IMR-90 (cell line): Measurements from ENCODE around the gene KLF11. TPM values are rescaled to one million over a fixed set of nuclear protein-coding genes. Genes with fewer than 3 reads are reported as not detected.

Source experiments
- ATAC-seq: fragments of 200-7000 bp; cut with Tn5 transposase; 2 replicates; pipeline ENCODE4 v1.9.1; 2020; ENCODE audit warnings: low read depth, mild to moderate bottlenecking, moderate library complexity
- BruUV-seq: library from RNA; stranded (reverse); fragments of 400-500 nt; replicated peaks from 2 replicates; lab custom pipeline; 2021; lab: Mats Ljungman, UMichigan
- CTCF ChIA-PET: fragments of 300-600 bp; formaldehyde crosslinking; extraction: SDS; loops from one replicate; lab custom pipeline; 2021; ENCODE audit warnings: antibody characterized with exemption; lab: Yijun Ruan, JAX
- POLR2A ChIA-PET: fragments of 300-600 bp; sonication (Branson Sonifier 250); formaldehyde crosslinking; loops from one replicate; lab custom pipeline; 2022; ENCODE audit warnings: antibody characterized with exemption; ENCODE audit not compliant: unreplicated experiment; lab: Charles Lee
- DNase-seq: peaks from one replicate; pipeline ENCODE4 v3.0.0; 2013
- H2AFZ ChIP-seq: replicated peaks from 2 replicates; pipeline ENCODE3; 2013; ENCODE audit warnings: low read length, mild to moderate bottlenecking; ENCODE audit not compliant: poor library complexity
- H2AK5ac ChIP-seq: 2 replicates; pipeline ENCODE4 v1.6.1; 2013; ENCODE audit warnings: low read depth, low read length, inconsistent platforms
- H2AK9ac ChIP-seq: replicated peaks from 2 replicates; pipeline ENCODE3; 2013; ENCODE audit warnings: mild to moderate bottlenecking, low read depth, low read length, moderate library complexity; ENCODE audit not compliant: poor library complexity
- H2BK120ac ChIP-seq: 2 replicates; pipeline ENCODE4 v1.6.1; 2013; ENCODE audit warnings: low read depth, low read length, inconsistent platforms
- H2BK15ac ChIP-seq: 3 replicates; pipeline ENCODE4 v1.6.1; 2013; ENCODE audit warnings: low read depth, low read length, inconsistent platforms
- H2BK20ac ChIP-seq: 2 replicates; pipeline ENCODE4 v1.6.1; 2013; ENCODE audit warnings: low read depth, mild to moderate bottlenecking, inconsistent platforms, low read length, moderate library complexity
- H2BK5ac ChIP-seq: 2 replicates; pipeline ENCODE4 v1.6.1; 2013; ENCODE audit warnings: mild to moderate bottlenecking, low read depth, low read length, inconsistent platforms; ENCODE audit not compliant: poor library complexity, severe bottlenecking
- H3K14ac ChIP-seq: replicated peaks from 2 replicates; pipeline ENCODE4 v1.6.1; 2013; ENCODE audit warnings: low read depth, low read length, inconsistent platforms
- H3K18ac ChIP-seq: 2 replicates; pipeline ENCODE4 v1.6.1; 2013; ENCODE audit warnings: low read depth, low read length, control low read depth
- H3K23ac ChIP-seq: 2 replicates; pipeline ENCODE4 v1.6.1; 2013; ENCODE audit warnings: low read depth, low read length, inconsistent platforms
- H3K27ac ChIP-seq: 2 replicates; pipeline ENCODE4 v1.5.1; 2013; ENCODE audit warnings: mild to moderate bottlenecking, control low read depth, low read length; ENCODE audit not compliant: insufficient read depth
- H3K27me3 ChIP-seq: 2 replicates; pipeline ENCODE4 v1.6.1; 2013; ENCODE audit warnings: low read length; ENCODE audit not compliant: control insufficient read depth, insufficient read depth
- H3K36me3 ChIP-seq: 2 replicates; pipeline ENCODE4 v1.6.1; 2013; ENCODE audit warnings: low read length, mixed read lengths; ENCODE audit not compliant: control insufficient read depth, insufficient read depth
- H3K4ac ChIP-seq: 2 replicates; pipeline ENCODE4 v1.6.1; 2013; ENCODE audit warnings: low read depth, low read length, inconsistent platforms
- H3K4me1 ChIP-seq: 2 replicates; pipeline ENCODE4 v1.6.1; 2013; ENCODE audit warnings: low read length, mixed read lengths; ENCODE audit not compliant: control insufficient read depth, insufficient read depth
- H3K4me2 ChIP-seq: 2 replicates; pipeline ENCODE4 v1.6.1; 2013; ENCODE audit warnings: low read depth, mild to moderate bottlenecking, control low read depth, low read length, moderate library complexity
- H3K4me3 ChIP-seq: 2 replicates; pipeline ENCODE4 v1.5.1; 2013; ENCODE audit warnings: low read depth, mild to moderate bottlenecking, control low read depth, low read length, moderate library complexity; ENCODE audit not compliant: insufficient read depth
- H3K56ac ChIP-seq: 2 replicates; pipeline ENCODE4 v1.6.1; 2013; ENCODE audit warnings: low read length, inconsistent platforms; ENCODE audit not compliant: insufficient read depth; ENCODE audit errors: extremely low read depth
- H3K79me1 ChIP-seq, 2 experiments: 2 replicates each; pipeline ENCODE4 v1.6.1; 2013; ENCODE audit warnings: low read length in 2 of 2, inconsistent platforms in 1 of 2, low read depth in 1 of 2
- H3K9ac ChIP-seq: 2 replicates; pipeline ENCODE4 v1.6.1; 2013; ENCODE audit warnings: low read depth, low read length, control low read depth
- H3K9me1 ChIP-seq: 2 replicates; pipeline ENCODE4 v1.6.1; 2013; ENCODE audit warnings: low read length, inconsistent platforms; ENCODE audit not compliant: insufficient read depth
- H3K9me3 ChIP-seq: 2 replicates; pipeline ENCODE4 v1.6.1; 2013; ENCODE audit warnings: low read length; ENCODE audit not compliant: control insufficient read depth, insufficient read depth
- H4K20me1 ChIP-seq: 2 replicates; pipeline ENCODE4 v1.6.1; 2013; ENCODE audit warnings: low read length, inconsistent platforms; ENCODE audit not compliant: insufficient read depth
- H4K5ac ChIP-seq: 2 replicates; pipeline ENCODE4 v1.6.1; 2013; ENCODE audit warnings: mild to moderate bottlenecking, low read depth, low read length, control low read depth
- H4K8ac ChIP-seq, 2 experiments: 2 replicates each; pipeline ENCODE4 v1.6.1; 2013; ENCODE audit warnings: low read depth in 2 of 2, low read length in 2 of 2, control low read depth in 1 of 2, inconsistent platforms in 1 of 2
- H4K91ac ChIP-seq: 2 replicates; pipeline ENCODE4 v1.6.1; 2013; ENCODE audit warnings: low read depth, low read length, inconsistent platforms; ENCODE audit not compliant: insufficient read depth
- CHD1 ChIP-seq: IDR thresholded peaks from 2 replicates; pipeline ENCODE4 v1.6.1; 2012; ENCODE audit warnings: low read depth, low read length, improper control_type of control experiment
- MAFK ChIP-seq: IDR thresholded peaks from 2 replicates; pipeline ENCODE4 v1.6.1; 2012; ENCODE audit warnings: low read depth, low read length, improper control_type of control experiment
- POLR2A ChIP-seq: IDR thresholded peaks from 2 replicates; pipeline ENCODE4 v1.6.1; 2012; ENCODE audit warnings: mild to moderate bottlenecking, low read depth, low read length
- RAD21 ChIP-seq: IDR thresholded peaks from 2 replicates; pipeline ENCODE4 v1.6.1; 2012; ENCODE audit warnings: low read length, improper control_type of control experiment
- SMC3 ChIP-seq: fragments of 150-350 bp; IDR thresholded peaks from 2 replicates; pipeline ENCODE4 v1.6.1; 2016; ENCODE audit warnings: low read depth, mild to moderate bottlenecking, antibody characterized with exemption, low read length, moderate library complexity
- WGBS, 2 experiments: methylation state at CpG; one replicate each; pipeline versions ENCODE4 v1.1.5 to v1.1.7; 2013; ENCODE audit warnings: missing lambda C conversion rate in 2 of 2; ENCODE audit not compliant: insufficient read length in 1 of 2; ENCODE audit errors: extremely low coverage in 2 of 2; 5-methylcytosine and 5-hydroxymethylcytosine counted together
- dilution Hi-C: fragments of 300-500 bp; cut with HindIII; formaldehyde crosslinking; loops from one replicate; pipeline ENCODE4 v1.14.3; 2018; ENCODE audit warnings: low sequenced_read_pairs; ENCODE audit not compliant: unreplicated experiment
- in situ Hi-C: fragments of 300-500 bp; cut with MboI; formaldehyde crosslinking; loops from 3 replicates; pipeline ENCODE4 v1.14.3; 2019; ENCODE audit warnings: low sequenced_read_pairs, inconsistent platforms, mixed read lengths
- intact Hi-C: fragments of 100-400 bp; cut with micrococcal nuclease; formaldehyde crosslinking; loops from 2 replicates; pipeline ENCODE4 v1.10.0; 2022
- polyA plus RNA-seq, 3 experiments: library from polyadenylated mRNA; depleted of rRNA; stranded (reverse); fragments of >200 nt; gene quantifications; 2 replicates each; pipeline ENCODE4 v1.2.3, GENCODE V29; 2012; ENCODE audit warnings: low replicate concordance in 1 of 3
- total RNA-seq: library from RNA; depleted of rRNA; stranded (reverse); fragments of >200 nt; gene quantifications from 2 replicates; pipeline ENCODE4 v1.2.3, GENCODE V29; 2012

KLF11 gene
- total and polyA plus RNA-seq, 2 of the 4 experiments (the other 2 are of a cell fraction) = 2.0 to 2.4 TPM

DNA sequence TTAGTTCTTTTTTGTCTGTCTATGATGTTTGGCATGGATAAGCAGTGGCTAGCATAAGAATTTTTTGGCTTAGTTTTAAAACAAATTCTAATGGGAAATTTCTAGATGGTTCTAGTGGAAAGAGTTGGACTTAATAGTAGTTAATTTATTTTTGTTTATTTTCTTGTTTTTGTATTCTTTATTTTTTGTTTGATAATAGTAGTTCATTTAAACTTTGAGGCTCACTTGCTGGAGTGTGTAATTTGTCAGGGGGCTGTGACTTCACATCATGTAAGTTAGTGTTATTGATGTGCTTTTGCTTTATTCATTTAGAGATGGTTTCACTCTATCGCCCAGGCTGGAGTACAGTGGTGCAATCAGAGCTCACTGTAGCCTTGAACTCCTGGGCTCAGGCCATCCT, 43.7 kb upstream of the KLF11 start:
- in situ Hi-C loops (no loop called here), dilution Hi-C loops (no loop called here), intact Hi-C loops (no loop called here)
- Histone ChIP-seq H2BK5ac (no peak overlapping the region), H4K5ac (no peak overlapping the region), H3K9me1 (no peaks in the 10 kb centered on the region), H3K4ac (no peak overlapping the region), H3K27ac (no peak overlapping the region), H2BK120ac (no peak overlapping the region), H3K14ac (no peak overlapping the region), H4K20me1 (no peaks in the 10 kb centered on the region), H3K36me3 (no peaks in the 10 kb centered on the region), H4K8ac (no peak overlapping the region), H3K4me1 (no peaks in the 10 kb centered on the region), H3K4me2 (no peak overlapping the region), H3K9ac (no peak overlapping the region), H3K4me3 (no peak overlapping the region), H3K56ac (no peak overlapping the region), H3K79me1 (no peaks in the 10 kb centered on the region), H2BK20ac (no peak overlapping the region), H3K23ac (no peak overlapping the region), H2BK15ac (no peak overlapping the region), H3K18ac (no peak overlapping the region), H2AK9ac (no peak overlapping the region), H2AK5ac (no peak overlapping the region), H3K27me3 (no peaks in the 10 kb centered on the region), H4K91ac (no peak overlapping the region), H2AFZ (no peak overlapping the region), H3K9me3 (no peaks in the 10 kb centered on the region)
- BruUV-seq = no TSS peak
- DNase-seq (no peak), ATAC-seq (no peak)
- POLR2A ChIA-PET = no interaction called here
- CTCF ChIA-PET = no interaction called here
- no peak for TF ChIP-seq POLR2A
- TF ChIP-seq RAD21 = no peak
- no peak for TF ChIP-seq CHD1
- no peak for TF ChIP-seq SMC3
- no peak for TF ChIP-seq MAFK
- no CpG with 5 or more reads among the region's 1 CpG for WGBS, 2 experiments
